B cell (primary cell): Measurements from ENCODE around the gene EPG5.

ENCODE experiments used
- CTCF ChIP-seq: fragments of 200-600 bp; IDR thresholded peaks from one replicate; pipeline ENCODE4 v1.8.0; 2022; ENCODE audit warnings: antibody characterized with exemption, mild to moderate bottlenecking
- EZH2 ChIP-seq: IDR thresholded peaks from 2 replicates; pipeline ENCODE4 v1.6.1; 2012; ENCODE audit warnings: borderline replicate concordance, low read depth, mild to moderate bottlenecking, moderate library complexity, low read length; ENCODE audit not compliant: insufficient read depth, poor library complexity, severe bottlenecking

- TF ChIP-seq CTCF (no peak), EZH2 (no peak)
These were observed 16.0 kb downstream of the EPG5 start for GRCh38 chr18:45951016-45951714.
